Neural cell (in vitro differentiated cells): ENCODE results near the gene SLC9A5. TPM values are rescaled to one million over a fixed set of nuclear protein-coding genes. Genes with fewer than 3 reads are reported as not detected.

Experiments
- H2AFZ ChIP-seq: fragments of 200-600, 300-800 bp; sonication (generic), shearing (Covaris generic); 2 replicates; pipeline ENCODE4 v1.6.0; 2014; ENCODE audit warnings: low read depth, mild to moderate bottlenecking, antibody characterized with exemption, low read length, moderate library complexity
- H3F3A ChIP-seq: fragments of 200-600 bp; shearing (Covaris generic); 2 replicates; pipeline ENCODE4 v1.6.1; 2016; ENCODE audit warnings: mild to moderate bottlenecking, moderate library complexity, mixed read lengths, antibody characterized with exemption, low read length; ENCODE audit not compliant: insufficient read depth, poor library complexity, severe bottlenecking
- H3K27ac ChIP-seq: fragments of 200-600, 300-800 bp; sonication (generic), shearing (Covaris generic); 2 replicates; pipeline ENCODE4 v1.5.1; 2014; ENCODE audit warnings: mild to moderate bottlenecking, low read length, moderate library complexity
- H3K27me3 ChIP-seq: fragments of 300-800, 200-600 bp; sonication (generic), shearing (Covaris generic); 2 replicates; pipeline ENCODE4 v1.6.0; 2014; ENCODE audit warnings: mild to moderate bottlenecking, low read depth, low read length, moderate library complexity; ENCODE audit not compliant: insufficient read depth
- H3K36me3 ChIP-seq: fragments of 300-800, 200-600 bp; sonication (generic), shearing (Covaris generic); 2 replicates; pipeline ENCODE4 v1.5.1; 2014; ENCODE audit warnings: mild to moderate bottlenecking, antibody characterized with exemption, low read length, moderate library complexity; ENCODE audit not compliant: insufficient read depth
- H3K4me2 ChIP-seq: fragments of 300-800, 200-600 bp; sonication (generic), shearing (Covaris generic); 2 replicates; pipeline ENCODE4 v1.6.0; 2014; ENCODE audit warnings: mild to moderate bottlenecking, low read length
- H3K4me3 ChIP-seq: fragments of 300-800, 200-600 bp; sonication (generic), shearing (Covaris generic); 2 replicates; pipeline ENCODE4 v1.5.1; 2014; ENCODE audit warnings: mild to moderate bottlenecking, low read length, moderate library complexity
- H3K79me2 ChIP-seq: fragments of 200-600 bp; shearing (Covaris generic); replicated peaks from 2 replicates; pipeline ENCODE4 v1.6.0; 2014; ENCODE audit warnings: mild to moderate bottlenecking, low read length, moderate library complexity; ENCODE audit not compliant: insufficient read depth
- H3K9ac ChIP-seq: fragments of 300-800, 200-600 bp; sonication (generic), shearing (Covaris generic); 2 replicates; pipeline ENCODE4 v1.6.1; 2016; ENCODE audit warnings: mild to moderate bottlenecking, low read length, mixed read lengths
- H3K9me2 ChIP-seq: fragments of 200-600 bp; shearing (Covaris generic); 2 replicates; pipeline ENCODE4 v1.6.1; 2016; ENCODE audit warnings: mild to moderate bottlenecking, low read length, mixed read lengths; ENCODE audit not compliant: insufficient read depth
- H3K9me3 ChIP-seq: fragments of 200-600, 300-800 bp; sonication (generic), shearing (Covaris generic); 2 replicates; pipeline ENCODE4 v1.6.1; 2016; ENCODE audit warnings: mild to moderate bottlenecking, mixed run types, low read length, moderate library complexity, mixed read lengths
- H4K20me1 ChIP-seq: fragments of 200-600 bp; shearing (Covaris generic); 2 replicates; pipeline ENCODE4 v1.6.1; 2016; ENCODE audit warnings: mild to moderate bottlenecking, mixed run types; ENCODE audit not compliant: insufficient read depth
- CTCF ChIP-seq: fragments of 450-650 bp; IDR thresholded peaks from 2 replicates; pipeline ENCODE4 v1.5.1; 2014; ENCODE audit warnings: antibody characterized with exemption, mild to moderate bottlenecking, moderate library complexity; ENCODE audit not compliant: poor library complexity, severe bottlenecking
- EP300 ChIP-seq: fragments of 450-650 bp; conservative IDR thresholded peaks from 2 replicates; pipeline ENCODE4 v1.6.1; 2014; ENCODE audit warnings: antibody characterized with exemption, mild to moderate bottlenecking, moderate library complexity; ENCODE audit not compliant: poor library complexity, severe bottlenecking
- EZH2 ChIP-seq: fragments of 200-600, 300-800 bp; shearing (Covaris generic), sonication (generic); IDR thresholded peaks from 2 replicates; pipeline ENCODE4 v1.6.1; 2014; ENCODE audit warnings: antibody characterized with exemption, low read length, borderline replicate concordance, mild to moderate bottlenecking; ENCODE audit not compliant: insufficient read depth, poor library complexity, severe bottlenecking
- MXI1 ChIP-seq: fragments of 450-650 bp; conservative IDR thresholded peaks from 2 replicates; pipeline ENCODE4 v1.6.1; 2014; ENCODE audit warnings: antibody characterized with exemption, mild to moderate bottlenecking; ENCODE audit not compliant: poor library complexity, severe bottlenecking
- POLR2AphosphoS5 ChIP-seq: IDR thresholded peaks from 2 replicates; pipeline ENCODE4 v1.6.1; 2012
- RAD21 ChIP-seq: fragments of 450-650 bp; conservative IDR thresholded peaks from 2 replicates; pipeline ENCODE4 v1.6.1; 2014; ENCODE audit warnings: antibody characterized with exemption, mild to moderate bottlenecking, moderate library complexity
- SMC3 ChIP-seq: fragments of 450-650 bp; conservative IDR thresholded peaks from 2 replicates; pipeline ENCODE4 v1.6.1; 2014; ENCODE audit warnings: antibody characterized with exemption, mild to moderate bottlenecking, moderate library complexity; ENCODE audit not compliant: poor library complexity
- TAF1 ChIP-seq: IDR thresholded peaks from 2 replicates; pipeline ENCODE4 v1.6.1; 2012; ENCODE audit warnings: low read depth
- polyA plus RNA-seq: library from polyadenylated mRNA; depleted of rRNA; stranded (reverse); fragments of >200 nt; gene quantifications from 2 replicates; pipeline ENCODE4 v1.2.3, GENCODE V29; 2014
- TF ChIP-seq, protein P1 (sequence below): IDR thresholded peaks from 2 replicates; pipeline ENCODE4 v1.6.1; 2012; ENCODE audit warnings: borderline replicate concordance

The SLC9A5 gene
- polyA plus RNA-seq, 1 donor from 2014 or later, result 1.8 TPM

GRCh38 chr16:67257486-67258160 lies 8.8 kb downstream of the SLC9A5 start:
- H3K36me3 ChIP-seq, result no peaks in the 10 kb centered on the region
- H3K9me3 ChIP-seq, result no peaks in the 10 kb centered on the region
- no peak overlapping the region for H3K4me3 ChIP-seq
- no peak overlapping the region for H2AFZ ChIP-seq
- no peak overlapping the region for H3K9ac ChIP-seq
- H4K20me1 ChIP-seq, result no peaks in the 10 kb centered on the region
- H3K79me2 ChIP-seq, result no peaks in the 10 kb centered on the region
- H3K4me2 ChIP-seq, result no peak overlapping the region
- TF ChIP-seq, protein P1, sequence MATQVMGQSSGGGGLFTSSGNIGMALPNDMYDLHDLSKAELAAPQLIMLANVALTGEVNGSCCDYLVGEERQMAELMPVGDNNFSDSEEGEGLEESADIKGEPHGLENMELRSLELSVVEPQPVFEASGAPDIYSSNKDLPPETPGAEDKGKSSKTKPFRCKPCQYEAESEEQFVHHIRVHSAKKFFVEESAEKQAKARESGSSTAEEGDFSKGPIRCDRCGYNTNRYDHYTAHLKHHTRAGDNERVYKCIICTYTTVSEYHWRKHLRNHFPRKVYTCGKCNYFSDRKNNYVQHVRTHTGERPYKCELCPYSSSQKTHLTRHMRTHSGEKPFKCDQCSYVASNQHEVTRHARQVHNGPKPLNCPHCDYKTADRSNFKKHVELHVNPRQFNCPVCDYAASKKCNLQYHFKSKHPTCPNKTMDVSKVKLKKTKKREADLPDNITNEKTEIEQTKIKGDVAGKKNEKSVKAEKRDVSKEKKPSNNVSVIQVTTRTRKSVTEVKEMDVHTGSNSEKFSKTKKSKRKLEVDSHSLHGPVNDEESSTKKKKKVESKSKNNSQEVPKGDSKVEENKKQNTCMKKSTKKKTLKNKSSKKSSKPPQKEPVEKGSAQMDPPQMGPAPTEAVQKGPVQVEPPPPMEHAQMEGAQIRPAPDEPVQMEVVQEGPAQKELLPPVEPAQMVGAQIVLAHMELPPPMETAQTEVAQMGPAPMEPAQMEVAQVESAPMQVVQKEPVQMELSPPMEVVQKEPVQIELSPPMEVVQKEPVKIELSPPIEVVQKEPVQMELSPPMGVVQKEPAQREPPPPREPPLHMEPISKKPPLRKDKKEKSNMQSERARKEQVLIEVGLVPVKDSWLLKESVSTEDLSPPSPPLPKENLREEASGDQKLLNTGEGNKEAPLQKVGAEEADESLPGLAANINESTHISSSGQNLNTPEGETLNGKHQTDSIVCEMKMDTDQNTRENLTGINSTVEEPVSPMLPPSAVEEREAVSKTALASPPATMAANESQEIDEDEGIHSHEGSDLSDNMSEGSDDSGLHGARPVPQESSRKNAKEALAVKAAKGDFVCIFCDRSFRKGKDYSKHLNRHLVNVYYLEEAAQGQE, result no peak
- TF ChIP-seq CTCF, result no peak
- no peak for TF ChIP-seq SMC3
- TF ChIP-seq RAD21, result no peak
- no peak for TF ChIP-seq POLR2AphosphoS5
- no peak for TF ChIP-seq MXI1
- no peak for TF ChIP-seq TAF1
- TF ChIP-seq EZH2, result no peak
- no peak for TF ChIP-seq EP300
- no peaks in the 10 kb centered on the region for H3F3A ChIP-seq
- no peaks in the 10 kb centered on the region for H3K9me2 ChIP-seq
- no peak overlapping the region for H3K27ac ChIP-seq
- no peaks in the 10 kb centered on the region for H3K27me3 ChIP-seq

- H3K27ac ChIP-seq, result no peak overlapping the region
- no peak overlapping the region for H3K4me2 ChIP-seq
- no peak overlapping the region for H3K9ac ChIP-seq
- no peaks in the 10 kb centered on the region for H3K9me3 ChIP-seq
- no peaks in the 10 kb centered on the region for H3K9me2 ChIP-seq
- H3K79me2 ChIP-seq, result no peaks in the 10 kb centered on the region
- no peaks in the 10 kb centered on the region for H3F3A ChIP-seq
- no peaks in the 10 kb centered on the region for H3K27me3 ChIP-seq
- no peaks in the 10 kb centered on the region for H3K36me3 ChIP-seq
- no peaks in the 10 kb centered on the region for H4K20me1 ChIP-seq
- TF ChIP-seq MXI1, result no peak
- TF ChIP-seq CTCF, result no peak
- TF ChIP-seq TAF1, result no peak
- no peak for TF ChIP-seq SMC3
- H3K4me3 ChIP-seq, result no peak overlapping the region
- no peak overlapping the region for H2AFZ ChIP-seq
Measured at GRCh38 chr16:67258161-67258835, 9.5 kb downstream of the SLC9A5 start.
